Fibroblast of lung (primary cell): ENCODE data around the gene AP3D1.

Experiments used
- EZH2 ChIP-seq: IDR thresholded peaks from 2 replicates; pipeline ENCODE4 v1.5.1; 2012; ENCODE audit warnings: low read length, control low read depth, mild to moderate bottlenecking; ENCODE audit errors: missing control alignments
- TF ChIP-seq, protein P1 (sequence below), 2 donors: IDR thresholded peaks in 1 of 2; conservative IDR thresholded peaks in 1 of 2; 1 replicate in 1 of 2; 2 replicates in 1 of 2; pipeline ENCODE4 v1.5.1; 2011 to 2012; ENCODE audit warnings: low read length in 2 of 2, control low read depth in 1 of 2, inconsistent platforms in 1 of 2, low read depth in 1 of 2, mild to moderate bottlenecking in 1 of 2

- TF ChIP-seq, protein P1, sequence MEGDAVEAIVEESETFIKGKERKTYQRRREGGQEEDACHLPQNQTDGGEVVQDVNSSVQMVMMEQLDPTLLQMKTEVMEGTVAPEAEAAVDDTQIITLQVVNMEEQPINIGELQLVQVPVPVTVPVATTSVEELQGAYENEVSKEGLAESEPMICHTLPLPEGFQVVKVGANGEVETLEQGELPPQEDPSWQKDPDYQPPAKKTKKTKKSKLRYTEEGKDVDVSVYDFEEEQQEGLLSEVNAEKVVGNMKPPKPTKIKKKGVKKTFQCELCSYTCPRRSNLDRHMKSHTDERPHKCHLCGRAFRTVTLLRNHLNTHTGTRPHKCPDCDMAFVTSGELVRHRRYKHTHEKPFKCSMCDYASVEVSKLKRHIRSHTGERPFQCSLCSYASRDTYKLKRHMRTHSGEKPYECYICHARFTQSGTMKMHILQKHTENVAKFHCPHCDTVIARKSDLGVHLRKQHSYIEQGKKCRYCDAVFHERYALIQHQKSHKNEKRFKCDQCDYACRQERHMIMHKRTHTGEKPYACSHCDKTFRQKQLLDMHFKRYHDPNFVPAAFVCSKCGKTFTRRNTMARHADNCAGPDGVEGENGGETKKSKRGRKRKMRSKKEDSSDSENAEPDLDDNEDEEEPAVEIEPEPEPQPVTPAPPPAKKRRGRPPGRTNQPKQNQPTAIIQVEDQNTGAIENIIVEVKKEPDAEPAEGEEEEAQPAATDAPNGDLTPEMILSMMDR (conservative IDR thresholded peaks at IDR 0.05 in 1 of 2, IDR thresholded peaks at IDR 0.05 in 1 of 2; ENCODE audit: low read depth in 1 of 2, low read length in 2 of 2) = no peak
- no peak for TF ChIP-seq EZH2
Observed at GRCh38 chr19:2099937-2100718, 51.2 kb downstream of the AP3D1 start.
